Ureter (tissue), 1 donor: ENCODE data around the gene DNAAF2. TPM values are rescaled to one million over a fixed set of nuclear protein-coding genes. Genes with fewer than 3 reads are reported as not detected.

Experiments
- DNase-seq: peaks from one replicate; pipeline ENCODE4 v3.0.0-alpha.2; 2020; ENCODE audit warnings: low spot score
- total RNA-seq: library from RNA; stranded (reverse); gene quantifications from one replicate; pipeline ENCODE4 v1.2.4, GENCODE V29; 2023
- donor health status: DM: yes; HTN: yes; CAD: no.

DNAAF2 gene
- total RNA-seq, 1 donor from 2014 or later: 5.5 TPM

DNA sequence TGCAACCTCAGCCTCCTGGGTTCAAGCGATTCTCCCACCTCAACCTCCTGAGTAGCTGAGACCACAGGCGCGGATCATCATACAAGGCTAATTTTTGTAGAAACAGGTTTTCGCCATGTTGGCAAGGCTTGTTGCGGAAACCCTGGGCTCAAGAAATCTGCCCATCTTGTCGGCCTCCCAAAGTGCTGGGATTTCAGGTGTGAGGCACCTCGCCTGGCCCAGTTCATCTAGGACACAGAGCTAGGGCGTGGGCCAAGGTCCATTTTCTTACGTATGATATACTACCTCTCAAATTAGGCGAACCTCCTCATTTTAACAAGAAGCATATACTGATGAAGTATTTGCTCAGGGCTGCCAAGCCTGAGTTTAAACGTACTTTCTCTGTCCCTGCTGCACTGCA, 51.0 kb downstream of the DNAAF2 start:
- DNase-seq: no peak

DNA sequence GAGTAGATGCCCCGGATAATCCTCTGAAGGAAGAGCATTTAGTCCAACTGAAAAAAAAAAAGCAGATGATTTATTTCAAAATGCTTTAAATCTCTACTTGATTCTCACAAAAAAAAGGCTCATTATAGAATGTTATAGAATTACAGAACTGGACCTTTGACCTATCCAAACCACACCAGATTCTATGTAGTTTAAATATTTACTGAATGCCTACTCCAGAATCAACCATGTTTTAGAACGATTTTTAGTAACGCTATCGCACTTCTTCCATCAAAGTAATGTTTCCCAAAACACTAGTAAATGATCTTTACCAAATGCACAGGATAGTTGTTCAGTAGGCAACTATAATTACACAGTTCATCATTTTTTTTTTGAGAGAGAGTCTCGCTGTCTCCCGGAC, 51.4 kb downstream of the DNAAF2 start:
- DNase-seq: no peak

DNA sequence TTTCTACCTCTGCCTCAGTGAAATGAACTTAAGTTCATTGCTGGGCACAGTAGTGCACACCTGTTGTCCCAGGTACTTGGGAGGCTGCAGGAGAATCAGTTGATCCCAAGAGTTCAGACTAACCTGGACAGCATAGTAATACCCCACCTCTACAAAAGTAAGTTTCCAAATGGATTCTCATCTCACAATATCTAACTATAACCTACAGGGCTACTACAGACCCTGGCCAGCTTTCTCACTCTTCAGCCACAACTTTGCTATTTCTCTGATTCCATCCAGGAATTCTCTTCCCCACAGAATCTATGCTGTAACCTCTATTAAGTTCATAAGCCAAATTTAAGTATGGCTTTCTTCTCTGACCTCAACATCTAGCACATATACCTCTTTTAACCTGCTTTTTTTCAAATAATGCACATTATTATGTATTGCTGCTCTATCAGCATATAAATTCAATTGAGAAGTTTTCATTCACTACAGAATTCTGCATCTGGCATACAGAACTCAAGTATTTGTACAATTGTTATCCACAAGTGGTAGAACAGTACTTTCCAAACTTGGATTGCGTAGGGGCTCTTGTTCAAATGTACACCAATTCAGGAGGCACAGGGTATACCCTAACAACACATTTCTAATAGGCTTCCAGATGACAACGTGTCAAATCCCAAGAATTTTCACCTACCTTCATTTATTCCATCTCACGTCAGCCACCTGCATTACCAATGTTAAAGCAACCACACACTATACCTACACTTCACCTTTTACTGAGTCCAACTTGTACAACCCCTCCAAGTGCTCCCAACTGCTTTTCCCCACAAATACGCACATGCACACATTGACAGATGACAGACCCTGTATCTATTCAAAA, 52.7 kb downstream of the DNAAF2 start:
- no peak for DNase-seq

DNA sequence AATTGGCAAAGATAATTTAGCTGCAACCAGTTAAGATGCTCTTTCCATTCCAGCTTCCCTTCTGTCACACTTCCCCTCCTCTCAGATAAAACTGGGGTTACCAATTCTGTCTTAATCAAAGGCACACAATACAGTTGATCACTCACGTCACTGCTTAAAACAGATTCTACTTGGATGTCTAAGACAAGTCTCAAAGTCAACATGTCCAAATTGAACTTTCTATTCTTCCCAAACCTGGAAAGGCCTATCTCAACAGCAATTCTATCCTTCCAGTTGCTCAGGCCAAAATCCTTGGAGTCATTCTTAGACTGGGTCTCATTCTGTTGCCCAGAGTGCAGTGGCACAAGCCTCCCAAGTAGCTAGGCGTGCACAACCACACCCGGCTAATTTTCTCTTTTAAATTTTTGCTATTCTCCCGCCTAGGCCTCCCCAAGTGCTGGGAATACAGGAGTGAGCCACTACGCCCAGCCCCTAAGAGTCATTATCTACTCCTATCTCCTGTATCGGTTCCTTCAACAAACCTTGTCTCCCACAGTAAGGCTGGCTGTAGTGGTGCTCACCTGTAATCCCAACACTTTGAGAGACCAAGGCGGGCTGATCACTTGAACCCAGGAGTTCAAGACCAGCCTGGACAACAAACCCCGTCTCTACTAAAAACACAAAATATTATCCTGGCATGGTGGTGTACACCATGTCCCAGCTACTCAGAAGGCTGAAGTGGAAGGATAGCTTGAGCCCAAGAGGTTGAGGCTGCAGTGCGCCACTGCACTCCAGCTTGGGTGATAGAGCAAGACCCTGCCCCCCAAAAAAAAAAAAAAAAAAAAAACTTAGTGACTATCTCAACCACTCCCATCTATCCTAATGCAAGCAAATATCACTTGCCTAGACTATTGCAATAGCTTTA, 53.6 kb downstream of the DNAAF2 start:
- no peak for DNase-seq

DNA sequence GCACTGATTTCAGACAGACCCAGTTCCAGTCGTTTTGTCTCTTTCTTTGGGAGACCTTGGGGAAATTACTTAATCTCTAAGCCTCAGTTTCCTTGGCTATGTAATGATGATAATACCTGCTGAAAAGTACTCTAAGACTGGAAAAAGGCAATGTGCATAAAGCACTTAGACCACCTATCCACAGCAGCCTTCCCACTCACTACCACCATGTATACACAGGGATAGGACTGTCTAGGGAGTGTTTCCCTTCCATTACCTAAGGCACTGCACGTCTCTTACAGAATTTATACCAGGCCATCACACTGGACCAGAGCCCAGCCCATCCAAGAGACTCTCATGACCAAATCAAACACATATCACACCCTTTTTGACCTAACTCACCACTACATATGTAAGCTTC, 55.2 kb downstream of the DNAAF2 start:
- no peak for DNase-seq

- DNase-seq: no peak
Measured at GRCh38 chr14:49578141-49578540, 56.9 kb downstream of the DNAAF2 start.

Other genes starting within 250 kb of the DNAAF2 start
- 993 TPM for gene RPS29, start 48.9 kb downstream of the DNAAF2 start, total RNA-seq
- 7.1 TPM for gene LRR1, start 36.3 kb downstream of the DNAAF2 start, total RNA-seq
- 176 TPM for gene RPL36AL, start 14.6 kb downstream of the DNAAF2 start, total RNA-seq
- gene MGAT2, start 14.4 kb downstream of the DNAAF2 start, total RNA-seq: 29.2 TPM
- 4.6 TPM for gene POLE2, start 53.0 kb upstream of the DNAAF2 start, total RNA-seq
- gene KLHDC1, start 57.9 kb upstream of the DNAAF2 start, total RNA-seq: 9.8 TPM
- gene KLHDC2, start 132.9 kb upstream of the DNAAF2 start, total RNA-seq: 63.9 TPM
- 108 TPM for gene NEMF, start 217.5 kb upstream of the DNAAF2 start, total RNA-seq